GM18517 (cell line): ENCODE measurements around the gene MAST4.

ENCODE experiments used
- ATAC-seq: cut with Tn5 transposase; IDR thresholded peaks from one replicate; pipeline ENCODE4 v1.9.1; 2021; ENCODE audit warnings: mild to moderate bottlenecking, moderate library complexity; ENCODE audit not compliant: unreplicated experiment

Gene MAST4

GRCh38 chr5:67195406-67196275 is 599.4 kb downstream of the MAST4 start:
- no peak for ATAC-seq

GRCh38 chr5:67196537-67197059 is 600.4 kb downstream of the MAST4 start, which contains the start of gene CD180:
CD180 (minus strand) TSS chr5:67196799; CDS start chr5:67196641, 158 bp downstream.
- peak; percentile 30 for ATAC-seq

GRCh38 chr5:67197536-67197935 is 601.3 kb downstream of the MAST4 start:
- ATAC-seq = no peak

DNA sequence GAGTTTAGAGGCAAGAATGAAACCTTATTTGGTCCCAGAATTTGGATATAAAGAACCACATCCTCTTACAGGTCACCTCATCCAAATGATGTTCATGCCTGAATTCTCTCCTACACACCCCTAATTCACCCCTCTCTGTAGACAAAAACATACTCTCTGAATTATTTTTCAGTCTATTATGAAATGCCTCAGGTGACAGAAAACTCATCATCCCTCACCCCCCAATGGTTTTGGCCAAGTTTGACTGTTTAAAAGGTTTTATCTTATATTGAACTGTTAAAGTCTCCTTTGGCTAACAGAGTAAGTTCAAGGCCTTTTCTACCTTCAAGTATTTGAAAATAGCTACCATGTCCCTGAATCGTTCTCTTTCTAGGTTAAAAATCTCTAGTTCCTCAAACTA is 602.7 kb downstream of the MAST4 start:
- no peak for ATAC-seq

DNA sequence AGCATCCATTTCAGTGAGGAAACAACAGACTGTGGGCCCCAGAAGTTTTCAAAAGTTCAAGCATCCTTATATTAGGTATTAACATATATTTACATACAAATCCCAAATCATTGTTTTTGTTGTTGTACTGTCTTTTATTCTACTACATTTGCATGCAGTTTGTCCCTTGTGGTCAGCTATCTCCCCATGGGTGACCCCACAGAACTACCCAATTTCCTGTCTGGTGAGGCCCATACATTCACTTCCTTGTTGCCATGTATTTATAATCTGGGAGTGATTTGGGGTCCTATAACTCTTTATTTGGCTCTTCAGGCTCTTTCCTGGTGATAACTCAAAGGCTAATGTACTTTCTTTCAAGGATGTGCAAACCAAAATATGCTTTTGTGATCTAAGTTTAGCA is 603.7 kb downstream of the MAST4 start:
- no peak for ATAC-seq

DNA sequence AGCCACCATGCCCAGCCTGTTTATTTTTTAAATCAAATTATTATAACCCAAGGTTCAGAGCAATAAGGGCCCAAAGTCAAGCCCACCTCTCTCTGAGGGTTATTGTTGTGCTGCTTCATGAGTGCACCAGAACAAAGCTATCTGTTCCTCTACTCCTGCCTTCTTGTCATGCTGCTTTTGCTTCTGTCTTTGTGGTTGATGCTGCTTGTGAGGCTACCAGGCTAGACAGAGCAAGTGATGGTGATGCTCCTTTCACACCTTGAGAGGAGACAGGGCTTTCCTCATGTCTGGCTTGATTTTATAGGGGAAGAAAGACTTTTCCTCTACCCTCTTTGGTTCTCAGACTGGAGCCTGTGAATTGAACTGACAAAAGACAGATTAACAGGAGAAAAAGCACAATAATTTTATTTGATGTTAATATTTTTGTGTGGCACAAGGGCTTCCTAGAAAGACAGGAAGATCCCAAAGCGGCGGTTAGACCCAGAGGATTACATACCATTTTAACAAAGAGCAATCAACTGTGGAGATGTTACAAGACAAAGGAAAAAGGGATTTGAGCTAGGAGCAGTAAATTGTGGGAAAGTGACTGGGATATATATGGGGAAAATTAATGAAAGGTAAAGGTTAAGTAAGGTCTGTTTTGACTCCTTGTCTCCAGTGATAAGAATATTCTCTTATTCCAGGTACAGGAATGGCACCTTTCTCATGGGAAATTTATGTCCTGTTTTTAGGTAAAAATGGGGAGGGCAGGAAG is 604.8 kb downstream of the MAST4 start:
- peak; percentile 29 for ATAC-seq

GRCh38 chr5:67201897-67202549 is 605.8 kb downstream of the MAST4 start:
- no peak for ATAC-seq

GRCh38 chr5:67202828-67203227 is 606.6 kb downstream of the MAST4 start:
- ATAC-seq = no peak

DNA sequence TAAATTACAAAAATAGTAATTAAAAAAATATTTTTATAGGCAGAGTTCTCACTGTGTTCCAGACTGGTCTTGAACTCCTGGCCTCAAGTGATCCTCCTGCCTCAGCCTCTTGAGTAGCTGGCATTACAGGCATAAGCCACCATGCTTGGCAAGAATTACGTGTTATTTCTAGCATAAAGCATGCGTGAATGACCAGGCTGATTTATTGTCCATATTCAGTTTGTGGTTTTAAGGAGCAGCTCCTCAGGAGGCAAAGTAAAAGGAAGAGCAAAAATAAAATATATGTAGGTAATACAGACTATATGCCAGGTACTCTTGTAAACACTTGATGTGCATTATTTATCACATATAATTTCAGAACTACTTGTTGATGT is 607.5 kb downstream of the MAST4 start:
- ATAC-seq = no peak

DNA sequence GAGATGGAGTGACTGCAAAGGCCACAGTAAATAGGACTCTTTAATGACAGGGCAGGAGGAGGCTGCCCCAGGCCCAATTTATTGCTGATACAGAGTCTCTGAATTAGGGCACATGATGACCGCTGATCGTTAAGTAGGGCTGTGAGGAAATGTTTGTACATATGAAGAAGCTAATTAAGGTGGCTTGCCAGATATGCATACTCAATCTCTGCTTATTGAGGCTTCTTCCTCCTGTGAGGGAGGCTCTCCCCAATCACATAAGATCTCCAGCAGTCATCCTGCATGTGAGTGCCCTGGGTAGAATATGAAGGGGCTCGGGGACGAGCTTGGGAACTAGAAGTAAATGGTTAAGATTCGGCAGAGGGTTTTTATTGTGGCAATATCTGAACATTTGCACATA is 608.6 kb downstream of the MAST4 start:
- ATAC-seq = no peak

- ATAC-seq = no peak
Measured at GRCh38 chr5:67205981-67206380, 609.8 kb downstream of the MAST4 start.

- peak; percentile 43 for ATAC-seq
Measured at GRCh38 chr5:67206461-67206860, 610.3 kb downstream of the MAST4 start.

DNA sequence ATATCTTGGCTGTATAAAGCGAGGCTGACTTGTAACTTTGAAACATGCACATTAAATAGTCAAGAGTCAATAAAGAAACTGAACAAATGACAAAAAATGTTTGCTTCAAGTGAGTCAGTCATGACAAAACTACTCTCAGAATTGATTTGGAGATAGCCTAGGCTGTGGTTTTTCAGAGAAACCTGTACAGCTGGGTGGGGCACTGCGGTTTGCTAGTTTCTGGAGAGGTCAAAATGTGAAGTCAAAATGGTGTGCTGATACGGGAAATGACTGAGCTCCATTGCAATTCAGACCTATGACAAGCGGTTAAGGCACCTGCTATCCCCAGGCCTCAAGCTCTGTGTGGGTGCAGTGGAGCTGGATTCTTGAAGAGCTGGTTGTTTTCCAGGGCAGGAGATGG is 610.7 kb downstream of the MAST4 start:
- peak; percentile 88 for ATAC-seq

GRCh38 chr5:67208403-67208802 is 612.2 kb downstream of the MAST4 start:
- ATAC-seq = no peak

DNA sequence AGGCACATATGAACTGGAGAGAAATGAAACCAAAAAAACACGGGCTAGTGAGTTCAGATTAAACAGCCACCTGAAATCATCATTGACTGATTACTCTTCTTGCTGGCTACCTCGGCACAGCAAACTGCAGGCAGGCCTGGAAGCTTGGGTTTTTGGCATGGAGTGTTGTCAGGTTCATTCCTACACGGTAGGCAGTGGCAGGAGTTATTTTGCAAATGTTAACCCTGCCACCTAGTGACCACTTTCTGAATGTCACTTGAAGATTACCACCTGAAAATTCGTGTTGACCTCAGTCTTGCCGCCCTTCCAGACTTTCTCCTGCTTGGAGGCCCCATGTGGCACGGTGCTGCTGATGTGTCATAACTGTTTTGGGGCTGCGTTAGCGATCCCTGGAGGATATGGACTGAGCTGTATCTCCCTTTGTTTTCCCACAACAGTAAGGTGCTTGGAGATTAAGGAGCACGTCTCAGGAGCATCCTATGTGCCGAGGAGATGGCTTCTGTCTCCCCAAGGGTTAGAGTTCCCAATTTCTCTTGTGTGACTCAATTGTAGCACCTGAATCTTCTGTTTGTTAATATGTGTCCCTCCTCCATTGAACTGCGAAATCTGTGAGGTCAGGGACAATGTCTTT is 613.1 kb downstream of the MAST4 start:
- ATAC-seq = peak; percentile 19

DNA sequence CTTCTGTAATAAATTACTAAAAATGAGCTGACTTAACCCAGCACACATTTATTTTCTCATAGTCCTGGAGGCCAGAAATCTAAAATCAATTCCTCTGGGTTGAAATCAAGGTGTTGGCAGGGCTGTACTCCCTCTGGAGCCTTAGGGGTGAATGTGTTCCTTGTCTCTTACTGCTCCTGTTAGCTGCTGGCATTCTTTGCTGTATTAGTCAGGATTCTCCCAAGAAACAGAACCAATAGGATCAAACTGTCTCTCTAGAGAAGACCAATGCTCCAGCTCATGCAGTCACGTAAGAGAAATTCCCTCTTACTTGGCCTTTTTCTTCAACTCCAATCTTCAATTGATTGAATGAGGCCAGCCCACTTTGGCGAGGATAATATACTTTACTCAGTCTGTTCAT is 615.7 kb downstream of the MAST4 start:
- ATAC-seq = no peak

DNA sequence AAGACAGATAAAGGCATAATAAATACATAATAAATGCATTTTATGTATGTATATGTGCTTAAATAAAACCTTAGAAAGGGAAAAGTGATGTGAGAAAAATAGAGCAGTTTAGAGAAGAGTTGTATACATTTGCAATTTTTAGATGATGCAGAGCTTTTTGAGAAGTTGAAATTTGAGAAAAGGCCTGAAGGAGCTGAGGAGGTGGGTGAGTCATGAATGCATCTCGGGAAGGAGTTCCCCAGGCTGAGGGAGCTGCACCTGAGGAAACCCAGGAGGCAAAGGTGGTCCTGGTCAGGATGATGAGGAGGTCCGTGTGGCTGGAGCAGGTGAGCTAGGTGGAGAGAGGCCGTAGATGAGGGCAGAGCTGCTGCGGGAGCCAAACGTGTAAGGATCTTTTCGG is 617.8 kb downstream of the MAST4 start:
- ATAC-seq = no peak

DNA sequence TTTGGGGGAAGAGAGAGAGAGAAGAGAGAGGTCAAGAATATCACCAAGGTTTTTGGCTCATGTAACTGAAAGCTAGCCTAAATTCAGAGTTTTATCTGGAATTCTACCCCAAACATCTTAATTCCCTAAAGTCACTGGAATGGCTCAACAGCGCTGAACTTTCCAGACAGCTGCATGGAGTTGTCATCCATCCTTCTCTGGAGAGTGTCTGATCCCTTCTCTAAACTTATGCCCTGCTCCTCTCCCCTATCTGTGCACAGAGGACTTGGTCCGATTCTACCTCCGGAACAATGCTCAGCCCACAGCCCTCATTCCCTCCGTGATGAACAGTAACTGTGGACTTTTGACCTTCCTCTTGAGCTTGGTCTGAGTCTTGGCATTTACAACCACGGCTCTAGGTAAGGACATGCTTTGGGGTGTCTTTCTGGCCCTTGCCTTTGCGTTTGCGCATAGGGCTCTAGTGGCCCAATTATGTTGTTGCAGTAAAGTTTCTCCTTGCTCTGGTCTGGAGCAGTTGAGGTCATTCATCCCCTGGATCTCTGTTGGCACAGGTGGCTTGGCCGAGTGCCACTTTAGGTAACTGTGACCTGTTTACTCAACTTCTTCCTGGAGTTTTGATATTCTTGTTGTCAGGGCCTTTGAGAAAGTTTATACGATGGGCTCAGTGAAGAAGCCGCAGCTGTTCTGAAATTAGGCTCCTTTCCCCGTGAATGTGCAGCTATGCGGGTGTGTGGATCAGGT is 618.7 kb downstream of the MAST4 start:
- ATAC-seq = no peak

DNA sequence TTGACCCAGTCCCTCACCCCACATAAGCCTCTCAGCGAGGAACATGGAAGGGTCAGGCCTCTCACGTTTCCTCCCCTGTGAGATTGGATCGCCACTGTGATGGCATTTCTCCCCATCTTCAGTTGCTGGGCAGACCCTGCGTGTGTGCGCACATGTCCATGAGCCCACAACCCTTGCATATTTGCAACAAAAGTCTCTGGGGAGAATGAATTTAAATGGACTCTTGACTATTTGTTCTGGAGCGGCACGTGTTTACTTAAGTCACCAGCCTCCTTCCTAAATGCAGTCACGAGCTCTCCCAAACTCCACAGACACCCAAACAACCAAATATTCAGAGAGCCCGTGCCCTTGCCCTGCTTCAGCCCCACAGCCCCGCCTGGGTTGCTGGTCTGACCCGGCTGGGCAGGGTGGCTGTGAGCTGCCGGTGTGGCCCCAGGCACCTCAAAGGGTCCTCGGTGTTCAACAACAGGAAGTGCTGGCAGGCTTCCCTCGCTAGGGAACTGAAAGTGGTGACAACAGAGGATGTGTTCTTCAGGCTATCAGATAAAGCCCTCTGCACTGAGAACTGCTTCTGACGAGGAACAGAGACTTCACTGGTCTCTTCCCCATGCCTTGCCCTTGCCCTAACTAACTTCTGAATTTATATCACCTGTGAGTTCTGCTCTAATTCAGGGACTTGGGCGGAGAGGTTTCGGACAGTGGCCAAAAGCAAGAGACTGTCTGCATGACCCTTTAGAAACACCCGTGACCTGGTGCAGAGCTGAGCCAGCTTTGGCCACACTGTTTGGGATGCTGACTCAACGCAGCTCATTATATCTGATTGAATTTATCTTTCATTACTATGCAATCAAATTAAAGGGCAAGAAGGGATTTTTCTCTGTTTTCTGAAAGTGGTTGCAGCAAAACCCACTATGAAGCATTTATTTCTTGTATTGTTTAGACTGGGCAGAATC is 619.6 kb downstream of the MAST4 start:
- peak; percentile 99 for ATAC-seq
